ENCODE data around the gene PPP1CB.
"Not testable (repeated sequence)": the region's sequence is repeated elsewhere in the genome, so short reads cannot be mapped to it uniquely, and the experiment has no call there.

Gene PPP1CB

DNA sequence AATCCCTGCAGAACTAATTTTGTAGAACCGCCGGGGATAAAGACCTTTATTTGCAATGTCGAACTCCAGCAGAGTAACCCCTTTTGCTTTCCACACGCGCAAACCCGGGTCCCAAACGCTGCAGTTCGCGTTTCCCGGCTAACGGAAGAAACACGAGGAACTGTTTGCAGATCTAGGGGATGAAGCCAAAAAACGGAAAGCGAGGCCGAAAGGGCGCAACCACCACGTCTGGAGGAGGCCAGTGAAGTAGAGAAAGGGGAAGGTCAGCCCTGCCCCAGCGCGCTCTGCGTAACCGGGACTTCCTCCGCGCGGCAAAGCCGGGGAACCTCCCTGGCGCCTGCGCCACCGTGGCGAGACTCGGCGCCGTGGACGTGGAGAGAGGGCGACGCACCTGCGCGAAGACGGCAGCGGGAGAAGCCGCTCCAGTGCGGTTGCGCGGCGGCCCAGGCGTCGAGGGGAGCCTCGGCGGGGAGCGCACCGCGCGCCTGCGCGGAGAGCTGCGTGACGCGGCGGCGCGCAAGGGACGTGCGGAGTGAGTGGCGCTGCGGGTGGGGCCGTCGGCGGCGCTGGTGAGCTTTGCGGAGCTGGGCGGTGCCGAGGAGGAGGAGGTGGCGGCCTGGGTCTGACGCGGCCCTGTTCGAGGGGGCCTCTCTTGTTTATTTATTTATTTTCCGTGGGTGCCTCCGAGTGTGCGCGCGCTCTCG lies at the start of gene PPP1CB:
PPP1CB (plus strand) TSS at position 579 of the 704 bp plus-strand sequence. CDS start 295 bp downstream, outside the sequence.
- peak; percentile 90 for DNase-seq

DNA sequence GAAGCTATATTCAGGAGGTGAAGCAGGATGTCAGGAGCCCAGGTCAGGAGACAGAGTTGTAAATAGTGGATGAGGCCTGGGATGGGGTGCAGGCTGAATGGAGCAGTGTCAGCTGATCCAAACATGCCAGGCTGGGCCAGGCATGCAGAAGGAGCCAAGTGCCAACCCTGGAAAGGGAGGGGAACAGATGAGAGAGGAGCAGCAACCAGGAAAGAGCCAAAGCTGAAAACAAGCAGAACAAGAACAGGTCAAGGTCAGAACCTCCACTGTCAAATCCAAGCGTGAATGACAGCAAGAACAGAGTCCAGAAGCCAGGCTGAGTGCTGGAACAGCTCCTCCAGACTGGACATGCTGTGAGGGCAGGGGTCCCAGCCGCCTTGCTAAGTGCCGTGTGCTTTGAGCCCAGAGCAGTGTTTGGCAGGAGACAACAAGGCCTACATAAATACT lies 49.2 kb upstream of the PPP1CB start:
- no peak for DNase-seq

DNA sequence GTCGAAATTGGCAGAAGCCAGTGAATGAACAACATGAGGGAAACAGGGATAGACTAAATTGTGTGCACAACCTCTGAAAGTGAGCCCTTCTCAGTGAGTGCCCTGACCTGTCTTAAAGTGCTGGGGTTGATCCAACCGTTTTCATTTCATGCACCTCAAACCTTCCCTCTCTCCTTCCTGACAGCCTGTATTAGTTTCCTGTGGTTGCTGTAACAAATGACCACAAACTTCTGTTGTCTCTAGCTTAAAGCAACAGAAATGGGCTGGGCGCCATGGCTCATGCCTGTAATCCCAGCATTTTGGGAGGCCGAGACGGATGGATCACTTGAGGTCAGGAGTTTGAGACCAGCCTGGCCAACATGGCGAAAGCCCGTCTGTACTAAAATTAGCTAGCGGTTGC lies 48.8 kb upstream of the PPP1CB start:
- no peak for DNase-seq

DNA sequence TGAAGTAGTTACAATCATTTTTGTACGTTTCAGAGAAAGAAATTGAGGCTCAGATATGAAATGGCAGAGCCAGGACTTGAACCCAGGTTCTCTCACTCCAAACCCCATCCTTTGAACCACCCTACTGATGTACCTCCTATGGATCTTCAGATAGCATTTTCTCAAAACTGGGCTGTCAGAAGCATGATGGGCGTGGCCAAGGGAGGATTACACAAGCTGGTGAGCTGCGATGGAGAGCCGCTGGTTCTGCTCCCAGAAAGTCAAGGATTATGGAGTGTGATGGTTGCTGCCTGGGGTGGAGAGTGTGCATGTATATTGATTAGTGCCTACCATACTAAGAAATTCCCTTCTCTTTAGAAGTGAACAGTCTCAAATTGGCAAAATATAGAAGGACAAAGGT lies 47.0 kb upstream of the PPP1CB start:
- DNase-seq = no peak

DNA sequence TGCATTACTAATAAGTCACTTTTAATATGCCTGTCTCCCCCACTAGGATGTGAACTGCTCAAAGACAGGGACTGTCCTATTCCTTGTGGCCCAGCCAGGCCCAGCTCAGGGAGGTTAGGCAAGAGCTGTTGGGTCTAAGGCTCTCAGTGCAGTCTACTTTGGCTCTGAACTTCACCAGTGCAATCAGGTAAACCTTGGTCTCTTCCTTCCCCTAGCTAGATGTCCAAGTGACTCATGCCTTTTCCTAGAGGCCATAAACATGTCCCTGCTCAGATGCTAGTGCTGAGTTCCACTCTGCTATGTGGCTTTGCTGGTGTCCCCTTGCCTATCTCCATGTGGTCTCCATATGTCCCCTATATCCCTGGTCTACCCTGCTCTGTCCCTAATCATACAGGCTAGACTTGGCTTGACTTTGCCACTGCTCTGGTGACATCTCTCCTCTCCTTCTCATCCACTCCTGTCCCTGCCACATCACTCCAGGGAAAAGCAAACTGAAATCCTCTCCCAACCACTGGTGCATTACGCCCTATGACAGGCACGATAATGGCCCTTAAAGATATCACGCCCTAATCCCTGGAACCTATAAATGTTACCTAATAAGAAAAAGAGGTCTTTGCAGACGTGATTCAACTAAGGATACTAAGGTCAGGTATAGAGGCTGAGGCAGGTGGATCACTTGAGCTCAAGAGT lies 45.7 kb upstream of the PPP1CB start:
- DNase-seq = no peak

DNA sequence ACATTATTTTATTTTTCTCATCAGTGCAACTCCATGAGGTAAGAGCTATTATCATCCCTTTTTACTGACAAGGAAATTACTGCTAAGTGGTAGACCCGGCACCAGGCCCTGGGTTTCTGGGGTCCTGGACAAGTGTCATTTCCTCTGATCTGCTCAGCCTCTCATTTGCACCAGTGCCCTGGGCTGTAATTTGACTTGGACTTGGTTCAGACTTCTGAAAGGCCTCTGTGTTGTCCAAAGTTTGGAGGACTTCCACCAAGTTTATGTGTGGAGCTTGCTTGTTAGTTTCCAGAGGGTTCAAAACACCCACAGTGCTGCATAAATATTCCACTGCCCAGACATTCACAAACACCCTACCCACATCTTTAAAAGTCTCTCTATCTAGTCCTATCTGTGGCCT lies 44.0 kb upstream of the PPP1CB start:
- no peak for DNase-seq

DNA sequence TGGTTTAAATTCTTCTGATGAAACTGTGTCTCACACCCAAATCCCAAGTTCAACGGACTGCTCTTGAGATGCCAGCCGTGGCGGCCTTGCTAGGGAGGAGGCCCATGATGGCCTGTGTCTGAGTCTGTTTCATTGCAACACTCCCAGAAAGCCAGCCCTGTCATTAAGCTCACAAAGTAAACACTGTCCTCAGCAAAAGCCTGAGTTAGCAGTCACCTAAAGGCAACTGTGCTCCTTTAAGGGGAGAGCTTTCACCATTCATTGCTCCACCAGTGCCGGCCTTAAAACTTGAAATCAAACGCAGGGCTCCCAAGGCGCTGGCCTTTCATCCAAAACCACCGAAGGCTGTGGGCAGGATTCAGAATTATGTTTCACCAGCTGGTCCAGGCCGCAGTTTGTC lies 42.5 kb upstream of the PPP1CB start:
- DNase-seq = no peak

DNA sequence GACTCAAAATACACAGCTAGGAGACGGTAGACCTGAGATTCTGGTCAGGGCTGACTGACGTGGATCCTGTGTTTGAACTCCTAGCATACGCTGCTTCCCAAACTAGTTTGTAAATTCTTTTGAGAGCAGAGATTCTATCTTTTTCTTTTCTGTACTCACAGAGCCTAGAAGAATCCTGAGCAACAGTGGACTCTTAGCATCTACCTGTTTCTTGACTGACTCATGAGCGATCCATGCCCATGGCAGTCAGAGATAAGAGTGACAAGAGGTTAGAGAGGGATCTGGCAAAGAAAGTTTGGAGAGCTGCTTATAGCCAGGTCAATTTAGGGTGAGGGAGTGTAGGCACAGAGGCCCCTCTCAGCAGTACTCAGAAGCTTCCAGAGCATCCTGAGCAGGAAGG lies 41.1 kb upstream of the PPP1CB start:
- no peak for DNase-seq

DNA sequence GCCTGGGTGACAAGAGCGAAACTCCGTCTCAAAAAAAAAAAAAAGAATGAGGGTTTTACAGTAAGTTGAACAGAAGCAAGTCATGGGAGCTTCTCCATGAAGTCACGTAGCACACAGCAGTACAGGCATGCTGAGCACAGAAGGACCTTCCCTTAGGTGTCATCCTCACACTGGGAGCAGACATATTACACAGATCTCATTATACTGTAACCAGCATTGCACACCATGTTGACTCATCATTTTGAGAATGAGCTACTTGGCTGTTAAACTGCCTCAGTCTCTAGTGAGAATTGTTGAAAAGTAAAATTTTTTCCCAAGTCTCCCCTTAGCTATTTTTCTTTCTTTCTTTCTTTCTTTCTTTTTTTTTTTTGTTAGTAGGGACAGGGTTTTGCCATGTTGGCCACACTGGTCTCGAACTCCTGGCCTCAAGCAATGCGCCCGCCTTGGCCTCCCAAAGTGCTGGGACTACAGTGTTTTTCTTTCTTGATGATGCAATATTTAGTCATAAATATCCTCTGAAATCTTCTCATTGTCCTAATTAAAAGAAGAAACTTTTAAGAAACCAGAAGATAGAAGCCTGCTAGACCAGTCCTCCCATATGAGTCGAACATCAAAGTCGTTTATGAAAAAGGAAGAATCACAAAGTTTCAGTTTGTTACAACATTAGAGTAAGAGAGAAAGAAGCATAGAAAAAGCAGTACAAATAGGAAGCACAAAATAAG lies 37.9 kb upstream of the PPP1CB start:
- DNase-seq = no peak

DNA sequence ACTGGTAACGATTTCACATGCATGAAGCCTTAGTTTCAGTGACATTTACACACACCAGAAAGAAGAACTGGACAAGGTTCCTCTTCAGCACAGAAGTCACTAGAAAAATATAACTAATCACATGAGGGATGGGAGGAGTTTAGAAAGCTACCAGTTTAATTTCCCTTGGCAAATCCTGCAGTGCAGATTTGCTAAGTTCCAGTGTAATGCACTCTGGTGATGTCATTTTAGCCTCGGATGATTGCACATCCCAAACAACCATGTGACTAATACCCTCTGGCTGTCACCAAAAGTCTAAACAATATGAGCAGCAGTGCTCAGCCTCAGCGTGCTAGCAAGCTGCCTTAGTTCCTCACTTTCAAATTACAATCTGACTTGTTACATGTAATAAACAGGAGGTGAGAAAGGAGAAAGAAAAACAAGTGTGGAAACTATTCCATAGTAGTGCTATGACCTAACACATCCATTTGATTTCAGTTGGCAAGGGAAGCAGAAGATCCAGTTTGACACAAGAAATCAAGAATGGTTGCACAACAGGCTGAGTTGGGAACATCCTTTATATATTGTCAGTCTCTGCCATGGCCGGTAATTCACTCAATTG lies 35.3 kb upstream of the PPP1CB start:
- peak; percentile 83 for DNase-seq

DNA sequence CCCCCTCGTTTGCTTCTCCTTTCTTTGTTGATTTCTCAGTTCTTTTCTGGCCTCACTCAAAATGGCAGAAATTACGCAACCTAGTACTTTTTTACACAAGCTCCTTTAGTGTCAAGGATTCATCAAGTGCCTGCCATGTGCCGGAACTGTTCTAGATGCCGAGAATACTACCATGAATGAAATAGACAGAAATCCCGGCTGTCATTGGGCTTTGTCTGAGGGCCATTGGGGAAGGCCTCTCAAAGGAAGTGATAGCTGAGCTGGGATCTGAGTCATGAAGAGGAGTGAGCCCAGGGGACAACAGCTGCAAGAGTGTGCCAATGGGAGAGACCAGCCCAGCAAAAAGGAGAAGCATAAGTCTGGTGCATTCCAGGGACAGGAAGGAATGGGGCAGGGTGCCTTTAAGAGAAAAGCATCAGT lies 34.3 kb upstream of the PPP1CB start:
- DNase-seq = peak; percentile 6

DNA sequence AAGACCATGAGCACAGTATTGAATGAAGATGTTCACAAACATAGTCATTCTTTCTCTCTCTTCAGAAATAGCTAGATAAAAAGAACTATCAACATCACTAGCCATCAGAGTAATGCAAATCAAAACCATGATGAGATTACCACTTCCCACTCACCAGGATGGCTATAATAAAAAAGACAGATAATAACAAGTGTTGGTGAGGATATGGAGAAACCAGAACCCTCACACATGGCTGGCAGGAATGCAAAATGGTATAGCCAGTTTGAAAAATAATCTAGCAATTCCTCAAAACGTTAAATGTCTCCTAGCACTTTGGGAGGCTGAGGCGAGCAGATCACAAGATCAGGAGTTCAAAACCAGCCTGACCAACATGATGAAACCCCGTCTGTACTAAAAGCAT lies 31.3 kb upstream of the PPP1CB start:
- no peak for DNase-seq

DNA sequence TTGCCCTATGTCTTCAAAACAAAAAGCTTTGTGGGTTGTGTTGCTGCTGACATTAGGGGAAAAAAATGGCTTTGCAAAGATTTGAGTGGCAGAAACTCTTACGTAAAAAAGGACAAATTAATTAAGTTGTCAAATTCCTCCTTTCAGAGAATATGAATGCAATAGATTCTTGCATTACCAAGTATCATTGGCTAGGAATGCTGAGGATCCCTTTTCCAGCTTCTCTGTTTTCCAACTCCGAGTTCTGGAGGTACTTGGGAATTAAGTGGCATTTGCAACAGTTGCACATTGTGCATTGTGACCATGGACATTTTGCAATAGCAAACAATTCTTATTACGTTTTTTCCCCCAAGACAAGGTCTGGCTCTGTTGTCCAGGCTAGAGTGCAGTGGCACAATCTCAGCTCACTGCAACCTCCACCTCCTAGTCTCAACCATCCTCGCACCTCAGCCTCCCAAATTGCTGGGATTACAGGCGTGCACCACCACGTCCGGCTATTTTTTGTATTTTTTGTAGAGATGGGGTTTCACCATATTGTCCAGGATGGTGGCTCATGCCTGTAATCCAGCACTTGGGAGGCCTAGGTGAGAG lies 29.9 kb upstream of the PPP1CB start:
- DNase-seq = no peak

DNA sequence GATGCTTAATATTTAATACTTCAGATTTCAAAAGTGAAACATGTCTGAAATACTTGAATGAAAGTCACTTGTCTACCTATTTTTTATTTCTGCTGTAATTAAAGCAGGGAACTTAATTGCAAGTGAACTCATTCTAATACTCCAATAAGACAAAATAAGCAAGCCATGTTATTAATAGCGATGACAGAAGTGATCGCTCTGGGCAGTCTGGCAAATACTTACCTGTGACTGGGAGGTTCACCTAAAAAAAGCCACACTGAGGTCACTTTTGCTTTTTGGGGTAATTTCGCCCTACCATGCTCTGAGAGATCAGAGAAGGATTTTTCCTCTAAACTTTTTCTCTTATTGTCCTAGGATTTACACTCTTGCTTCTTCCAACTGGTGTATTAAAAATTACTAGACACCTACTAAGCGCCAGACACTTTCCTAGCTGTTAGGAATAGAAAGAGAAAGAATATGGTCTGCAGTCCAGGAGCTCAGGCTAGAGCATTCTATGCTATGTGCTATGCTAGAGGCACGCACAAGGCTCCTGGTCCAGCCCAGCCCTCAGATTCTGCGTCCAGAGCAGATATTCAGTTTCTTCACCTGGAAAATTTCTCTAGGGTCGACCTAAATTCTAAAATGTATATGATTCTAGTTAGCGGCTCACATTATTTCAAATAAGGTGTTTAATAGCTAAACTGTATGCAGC lies 26.5 kb upstream of the PPP1CB start:
- DNase-seq = no peak

DNA sequence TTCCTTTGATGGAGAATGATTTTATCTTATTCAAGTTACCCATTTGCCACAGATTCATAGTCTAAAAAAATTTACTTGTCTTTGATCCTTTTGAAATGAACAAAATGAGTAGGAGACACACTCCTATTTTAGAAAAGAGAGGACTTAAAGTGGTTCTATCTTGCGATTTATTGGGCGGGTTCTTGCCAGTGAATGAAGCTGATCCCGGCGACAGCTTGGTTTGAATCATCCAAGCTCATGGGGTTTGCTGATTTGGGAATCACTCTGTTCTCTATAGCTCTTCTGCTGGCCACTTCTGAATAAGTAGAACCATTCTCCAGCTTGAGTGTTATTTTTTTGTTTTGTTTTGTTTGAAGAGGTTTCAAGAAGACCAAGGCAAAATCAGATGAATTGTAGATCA lies 25.5 kb upstream of the PPP1CB start:
- no peak for DNase-seq

DNA sequence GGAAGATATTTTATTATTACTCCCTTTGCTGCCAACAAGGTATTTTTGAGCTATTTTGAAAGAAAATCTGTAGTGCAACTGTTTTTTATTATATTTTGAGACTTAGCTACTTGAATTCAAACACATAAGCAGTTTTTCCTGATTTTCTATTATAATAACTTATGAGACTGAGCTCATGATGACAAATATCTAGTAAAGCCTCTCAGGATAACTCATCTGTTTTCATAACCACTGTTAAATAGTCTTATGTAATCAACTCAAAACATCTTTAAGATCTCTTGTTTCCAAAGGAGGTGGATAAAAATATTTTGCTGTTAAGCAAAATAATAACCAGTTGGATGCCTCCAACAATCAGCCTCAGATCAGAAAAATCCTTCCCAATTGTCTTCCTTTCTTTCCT lies 21.9 kb upstream of the PPP1CB start:
- no peak for DNase-seq

DNA sequence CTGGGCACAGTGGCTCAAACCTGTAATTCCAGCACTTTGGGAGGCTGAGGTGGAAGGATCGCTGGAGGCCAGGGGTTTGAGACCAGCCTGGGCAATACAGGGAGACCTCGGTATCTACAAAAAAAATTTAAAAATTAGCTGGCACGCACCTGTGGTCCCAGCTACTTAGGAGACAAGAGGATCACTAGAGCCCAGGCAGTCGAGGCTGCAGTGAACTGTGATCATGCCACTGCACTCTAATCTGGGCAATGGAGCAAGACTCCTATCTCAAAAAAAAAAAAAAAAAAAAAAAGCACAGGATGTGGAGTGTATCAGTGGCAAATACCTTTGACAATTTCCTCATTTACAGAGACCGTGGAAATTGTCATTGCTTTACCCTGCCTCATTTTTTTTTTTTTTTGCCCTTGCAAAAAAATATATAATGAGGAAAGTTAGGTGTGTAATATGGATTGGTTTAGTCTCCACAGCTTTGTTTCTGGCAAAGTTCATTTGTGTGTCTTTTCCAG lies 20.9 kb upstream of the PPP1CB start:
- no peak for DNase-seq

DNA sequence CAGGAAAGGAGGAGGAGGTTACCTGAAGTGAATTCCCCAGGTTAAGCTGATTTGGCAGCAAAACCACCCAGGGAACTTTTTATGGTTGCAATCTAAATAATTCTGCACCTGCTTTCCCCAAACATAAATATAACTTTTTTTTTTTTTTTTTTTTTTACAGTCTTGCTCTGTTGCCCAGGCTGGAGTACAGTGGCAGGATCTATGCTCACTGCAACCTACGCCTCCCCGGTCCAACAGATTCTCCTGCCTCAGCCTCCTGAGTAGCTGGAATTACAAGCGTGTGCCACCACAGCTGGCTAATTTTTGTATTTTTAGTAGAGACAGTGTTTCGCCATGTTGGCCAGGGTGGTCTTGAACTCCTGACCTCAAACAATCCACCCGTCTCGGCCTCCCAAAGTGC lies 16.1 kb upstream of the PPP1CB start:
- no peak for DNase-seq

DNA sequence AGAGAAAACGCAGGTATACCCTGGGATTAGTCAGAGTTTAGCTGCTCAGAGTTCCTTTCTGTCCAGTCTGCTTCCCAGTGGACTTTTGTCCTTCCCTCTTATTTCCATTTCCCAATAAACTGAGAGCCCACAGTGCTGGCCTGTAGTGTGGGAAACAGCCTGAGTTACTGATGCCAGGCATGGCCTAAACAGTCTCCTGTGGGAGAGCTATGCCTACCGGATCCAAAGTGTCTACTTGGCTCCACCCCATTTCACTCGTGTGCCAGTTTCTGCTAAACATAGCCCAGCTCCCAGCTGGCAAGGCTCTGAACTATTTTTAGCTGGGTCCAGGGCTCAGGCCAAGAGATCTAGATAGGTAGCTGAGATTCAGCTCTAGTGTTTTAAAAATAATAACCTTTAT lies 15.6 kb upstream of the PPP1CB start:
- peak; percentile 55 for DNase-seq

DNA sequence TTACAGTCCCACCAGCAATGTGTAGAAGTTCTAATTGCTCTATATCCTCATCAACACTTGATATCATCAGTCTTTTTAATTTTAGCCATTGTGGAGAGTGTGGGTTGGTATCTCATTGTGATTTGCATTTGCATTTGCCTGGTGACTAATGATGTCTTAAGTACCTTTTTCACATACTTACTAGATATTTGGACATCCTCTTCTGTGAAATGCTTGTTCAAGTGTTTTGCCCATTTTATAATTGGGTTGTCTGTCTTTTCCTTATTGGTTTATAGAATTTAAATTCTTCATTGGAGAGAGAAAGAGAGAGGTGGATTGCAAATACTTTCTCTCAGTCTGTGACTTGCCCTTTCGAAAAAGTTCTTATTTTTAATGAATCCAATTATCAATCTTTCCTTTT lies 14.0 kb upstream of the PPP1CB start:
- no peak for DNase-seq

DNA sequence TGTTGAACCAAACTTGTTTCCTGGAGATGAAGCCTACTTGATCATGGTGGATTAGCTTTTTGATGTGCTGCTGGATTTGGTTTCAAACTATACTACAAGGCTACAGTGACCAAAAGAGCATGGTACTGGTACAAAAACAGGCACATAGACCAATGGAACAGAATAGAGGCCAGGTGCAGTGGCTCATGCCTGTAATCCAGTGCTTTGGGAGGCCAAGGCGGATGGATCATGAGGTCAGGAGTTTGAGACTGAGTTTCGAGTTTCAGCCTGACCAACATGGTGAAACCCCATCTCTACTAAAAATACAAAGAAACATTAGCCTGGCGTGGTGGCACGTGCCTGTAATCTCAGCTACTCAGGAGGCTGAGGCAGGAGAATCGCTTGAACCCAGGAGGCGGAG lies 9.0 kb upstream of the PPP1CB start:
- not testable (repeated sequence) for DNase-seq

DNA sequence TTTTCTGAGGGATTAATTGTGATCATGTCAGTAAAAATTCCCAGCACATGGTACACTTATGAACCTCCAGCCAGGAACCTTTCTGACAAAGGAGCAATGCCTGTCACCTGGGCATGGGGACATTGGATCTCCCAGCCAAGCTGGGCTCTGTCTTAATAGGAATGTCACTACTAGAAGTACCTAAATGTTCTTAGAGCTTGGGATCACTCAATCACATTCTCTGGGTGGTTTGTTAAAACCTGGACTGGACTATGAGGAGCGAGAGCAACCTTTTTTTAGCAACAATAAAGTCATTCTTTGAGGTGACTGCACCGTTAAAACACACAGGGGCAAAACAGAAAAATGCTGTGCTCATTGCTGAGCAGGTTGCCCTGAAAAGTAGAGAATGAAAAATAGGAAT lies 6.4 kb upstream of the PPP1CB start:
- DNase-seq = no peak
